DMS153 (cell line): Measurements from ENCODE around the gene CDC27.
"Not testable (repeated sequence)": the region's sequence is repeated elsewhere in the genome, so short reads cannot be mapped to it uniquely, and the experiment has no call there.

Experiments used
- DNase-seq: peaks from one replicate; lab custom pipeline; 2025; lab: John Stamatoyannopoulos, UW

The CDC27 gene

GRCh38 chr17:47219621-47220475 is 30.8 kb upstream of the CDC27 start:
- no peak for DNase-seq

GRCh38 chr17:47218896-47219430 is 29.9 kb upstream of the CDC27 start:
- DNase-seq: no peak

GRCh38 chr17:47217279-47217678 is 28.2 kb upstream of the CDC27 start:
- DNase-seq: not testable (repeated sequence)

GRCh38 chr17:47216821-47217220 is 27.7 kb upstream of the CDC27 start:
- not testable (repeated sequence) for DNase-seq

GRCh38 chr17:47214931-47215330 is 25.8 kb upstream of the CDC27 start:
- DNase-seq: no peak

- DNase-seq: no peak
These were observed 24.4 kb upstream of the CDC27 start for GRCh38 chr17:47213540-47213939.

GRCh38 chr17:47212458-47212857 is 23.4 kb upstream of the CDC27 start:
- no peak for DNase-seq

- no peak for DNase-seq
These were observed 21.7 kb upstream of the CDC27 start for GRCh38 chr17:47210779-47211178.

GRCh38 chr17:47210105-47210504 is 21.0 kb upstream of the CDC27 start:
- no peak for DNase-seq

GRCh38 chr17:47209499-47209898 is 20.4 kb upstream of the CDC27 start:
- no peak for DNase-seq

- no peak for DNase-seq
These were observed 19.8 kb upstream of the CDC27 start, which contains the start of gene MYL4 for GRCh38 chr17:47208744-47209488. Gene MYL4 (plus strand): TSS chr17:47209348. CDS start chr17:47209423, 75 bp downstream.

GRCh38 chr17:47207143-47208067 is 18.3 kb upstream of the CDC27 start:
- no peak for DNase-seq

- peak; percentile 79 for DNase-seq
These were observed 16.4 kb upstream of the CDC27 start for GRCh38 chr17:47205419-47205963.

GRCh38 chr17:47204722-47205418 is 15.8 kb upstream of the CDC27 start:
- no peak for DNase-seq

GRCh38 chr17:47203984-47204721 is 15.1 kb upstream of the CDC27 start:
- no peak for DNase-seq

GRCh38 chr17:47201166-47201565 is 12.1 kb upstream of the CDC27 start:
- DNase-seq: no peak

GRCh38 chr17:47200325-47200664 is 11.2 kb upstream of the CDC27 start:
- no peak for DNase-seq

GRCh38 chr17:47199627-47200324 is 10.7 kb upstream of the CDC27 start:
- no peak for DNase-seq

GRCh38 chr17:47197821-47198220 is 8.7 kb upstream of the CDC27 start:
- DNase-seq: no peak
